IMR-90 (cell line): ENCODE results near the gene ALPI.

Experiments used
- CHD1 ChIP-seq: IDR thresholded peaks from 2 replicates; pipeline ENCODE4 v1.6.1; 2012; ENCODE audit warnings: low read depth, low read length, improper control_type of control experiment
- FOS ChIP-seq: fragments of 150-350 bp; IDR thresholded peaks from 2 replicates; pipeline ENCODE4 v1.6.1; 2016; ENCODE audit warnings: low read depth, low read length
- MAFK ChIP-seq: IDR thresholded peaks from 2 replicates; pipeline ENCODE4 v1.6.1; 2012; ENCODE audit warnings: low read depth, low read length, improper control_type of control experiment
- MAZ ChIP-seq: IDR thresholded peaks from 2 replicates; pipeline ENCODE4 v1.6.1; 2012; ENCODE audit warnings: low read depth, mild to moderate bottlenecking, low read length, improper control_type of control experiment, moderate library complexity, borderline replicate concordance
- MXI1 ChIP-seq: IDR thresholded peaks from 2 replicates; pipeline ENCODE4 v1.6.1; 2012; ENCODE audit warnings: low read depth, mild to moderate bottlenecking, low read length, moderate library complexity, borderline replicate concordance
- NFE2L2 ChIP-seq: fragments of 150-350 bp; IDR thresholded peaks from 2 replicates; pipeline ENCODE4 v1.6.1; 2016; ENCODE audit warnings: low read depth, mild to moderate bottlenecking, low read length
- POLR2A ChIP-seq: IDR thresholded peaks from 2 replicates; pipeline ENCODE4 v1.6.1; 2012; ENCODE audit warnings: mild to moderate bottlenecking, low read depth, low read length
- RAD21 ChIP-seq: IDR thresholded peaks from 2 replicates; pipeline ENCODE4 v1.6.1; 2012; ENCODE audit warnings: low read length, improper control_type of control experiment
- RCOR1 ChIP-seq: IDR thresholded peaks from 2 replicates; pipeline ENCODE4 v1.6.1; 2012; ENCODE audit warnings: mild to moderate bottlenecking, low read length, improper control_type of control experiment; ENCODE audit not compliant: insufficient replicate concordance
- RFX5 ChIP-seq: IDR thresholded peaks from 2 replicates; pipeline ENCODE4 v1.8.0; 2012; ENCODE audit warnings: low read depth, mild to moderate bottlenecking, low read length, moderate library complexity
- TF ChIP-seq, protein P1 (sequence below): conservative IDR thresholded peaks from 2 replicates; pipeline ENCODE4 v1.5.1; 2012; ENCODE audit warnings: mild to moderate bottlenecking, low read depth, low read length, improper control_type of control experiment
- TF ChIP-seq, protein P2 (sequence below): fragments of 150-350 bp; IDR thresholded peaks from 2 replicates; pipeline ENCODE4 v1.6.1; 2016; ENCODE audit warnings: low read depth, mild to moderate bottlenecking, low read length, moderate library complexity, borderline replicate concordance

DNA sequence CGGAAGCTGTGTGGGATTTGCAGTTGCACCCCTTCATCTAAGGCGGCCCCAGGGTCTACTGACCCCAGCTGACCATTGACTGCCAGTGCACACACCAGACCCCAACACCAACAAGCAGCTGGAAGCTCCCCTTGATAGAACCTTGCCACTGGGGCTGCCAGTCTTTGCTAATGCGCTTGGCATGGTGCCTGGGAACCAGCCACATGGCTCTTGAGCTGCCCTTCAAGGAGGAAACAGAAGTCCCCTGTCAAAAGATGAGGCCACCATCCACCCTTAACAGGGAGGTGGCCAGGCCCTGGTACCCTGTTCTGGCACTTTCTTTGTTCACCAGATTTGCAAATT lies 8.6 kb downstream of the ALPI start:
- TF ChIP-seq CHD1 (no peak), MAFK (no peak), MXI1 (no peak), FOS (no peak), POLR2A (no peak), NFE2L2 (no peak), RAD21 (no peak), MAZ (no peak), RCOR1 (no peak), RFX5 (no peak)
- TF ChIP-seq, protein P1, sequence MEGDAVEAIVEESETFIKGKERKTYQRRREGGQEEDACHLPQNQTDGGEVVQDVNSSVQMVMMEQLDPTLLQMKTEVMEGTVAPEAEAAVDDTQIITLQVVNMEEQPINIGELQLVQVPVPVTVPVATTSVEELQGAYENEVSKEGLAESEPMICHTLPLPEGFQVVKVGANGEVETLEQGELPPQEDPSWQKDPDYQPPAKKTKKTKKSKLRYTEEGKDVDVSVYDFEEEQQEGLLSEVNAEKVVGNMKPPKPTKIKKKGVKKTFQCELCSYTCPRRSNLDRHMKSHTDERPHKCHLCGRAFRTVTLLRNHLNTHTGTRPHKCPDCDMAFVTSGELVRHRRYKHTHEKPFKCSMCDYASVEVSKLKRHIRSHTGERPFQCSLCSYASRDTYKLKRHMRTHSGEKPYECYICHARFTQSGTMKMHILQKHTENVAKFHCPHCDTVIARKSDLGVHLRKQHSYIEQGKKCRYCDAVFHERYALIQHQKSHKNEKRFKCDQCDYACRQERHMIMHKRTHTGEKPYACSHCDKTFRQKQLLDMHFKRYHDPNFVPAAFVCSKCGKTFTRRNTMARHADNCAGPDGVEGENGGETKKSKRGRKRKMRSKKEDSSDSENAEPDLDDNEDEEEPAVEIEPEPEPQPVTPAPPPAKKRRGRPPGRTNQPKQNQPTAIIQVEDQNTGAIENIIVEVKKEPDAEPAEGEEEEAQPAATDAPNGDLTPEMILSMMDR: no peak
- TF ChIP-seq, protein P2, sequence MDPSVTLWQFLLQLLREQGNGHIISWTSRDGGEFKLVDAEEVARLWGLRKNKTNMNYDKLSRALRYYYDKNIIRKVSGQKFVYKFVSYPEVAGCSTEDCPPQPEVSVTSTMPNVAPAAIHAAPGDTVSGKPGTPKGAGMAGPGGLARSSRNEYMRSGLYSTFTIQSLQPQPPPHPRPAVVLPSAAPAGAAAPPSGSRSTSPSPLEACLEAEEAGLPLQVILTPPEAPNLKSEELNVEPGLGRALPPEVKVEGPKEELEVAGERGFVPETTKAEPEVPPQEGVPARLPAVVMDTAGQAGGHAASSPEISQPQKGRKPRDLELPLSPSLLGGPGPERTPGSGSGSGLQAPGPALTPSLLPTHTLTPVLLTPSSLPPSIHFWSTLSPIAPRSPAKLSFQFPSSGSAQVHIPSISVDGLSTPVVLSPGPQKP: no peak
